GM20431 (cell line): ENCODE measurements around the gene RPS17.
"Not testable (repeated sequence)": the region's sequence is repeated elsewhere in the genome, so short reads cannot be mapped to it uniquely, and the experiment has no call there.

Experiments used
- in situ Hi-C: fragments of 300-500 bp; cut with MseI, MboI; formaldehyde crosslinking; loops from one replicate; pipeline ENCODE4 v1.15.0; 2020; ENCODE audit warnings: low sequenced_read_pairs; ENCODE audit not compliant: unreplicated experiment

Gene RPS17

GRCh38 chr15:82531496-82532382 lies 8.5 kb downstream of the RPS17 start:
- in situ Hi-C loops: loop anchor here (25.0 kb wide), 1 partner anchor 456 kb away; the partner anchor contains the start of gene RAMAC

- in situ Hi-C loops: loop anchor here (25.0 kb wide), 1 partner anchor 457 kb away; the partner anchor contains the start of gene RAMAC
Observed at GRCh38 chr15:82530606-82531379, 9.5 kb downstream of the RPS17 start.

GRCh38 chr15:82530006-82530405 lies 10.3 kb downstream of the RPS17 start:
- in situ Hi-C loops: loop anchor here (25.0 kb wide), 1 partner anchor 457 kb away; the partner anchor contains the start of gene RAMAC

GRCh38 chr15:82513587-82513986 lies 26.7 kb downstream of the RPS17 start:
- in situ Hi-C loops: not testable (repeated sequence)

- in situ Hi-C loops: not testable (repeated sequence)
Observed at GRCh38 chr15:82507693-82508092, 32.6 kb downstream of the RPS17 start.

- in situ Hi-C loops: not testable (repeated sequence)
Observed at GRCh38 chr15:82507087-82507486, 33.2 kb downstream of the RPS17 start.

- in situ Hi-C loops: not testable (repeated sequence)
Observed at GRCh38 chr15:82505842-82506241, 34.4 kb downstream of the RPS17 start.

GRCh38 chr15:82504074-82504473 lies 36.2 kb downstream of the RPS17 start:
- in situ Hi-C loops: not testable (repeated sequence)

- in situ Hi-C loops: not testable (repeated sequence)
Observed at GRCh38 chr15:82502700-82503339, 37.4 kb downstream of the RPS17 start.

GRCh38 chr15:82500772-82501171 lies 39.5 kb downstream of the RPS17 start:
- in situ Hi-C loops: not testable (repeated sequence)

- in situ Hi-C loops: not testable (repeated sequence)
Observed at GRCh38 chr15:82497978-82498377, 42.3 kb downstream of the RPS17 start.

GRCh38 chr15:82488250-82488649 lies 52.0 kb downstream of the RPS17 start:
- in situ Hi-C loops: not testable (repeated sequence)

- in situ Hi-C loops: not testable (repeated sequence)
Observed at GRCh38 chr15:82487045-82487444, 53.2 kb downstream of the RPS17 start.
